GM18508 (cell line): Measurements from ENCODE around the gene PTGR2.
"Not testable (repeated sequence)": the region's sequence is repeated elsewhere in the genome, so short reads cannot be mapped to it uniquely, and the experiment has no call there.

Source experiments
- ATAC-seq: cut with Tn5 transposase; IDR thresholded peaks from one replicate; pipeline ENCODE4 v1.9.1; 2021; ENCODE audit warnings: moderate number of reproducible peaks; ENCODE audit not compliant: insufficient read depth, unreplicated experiment

Gene PTGR2

DNA sequence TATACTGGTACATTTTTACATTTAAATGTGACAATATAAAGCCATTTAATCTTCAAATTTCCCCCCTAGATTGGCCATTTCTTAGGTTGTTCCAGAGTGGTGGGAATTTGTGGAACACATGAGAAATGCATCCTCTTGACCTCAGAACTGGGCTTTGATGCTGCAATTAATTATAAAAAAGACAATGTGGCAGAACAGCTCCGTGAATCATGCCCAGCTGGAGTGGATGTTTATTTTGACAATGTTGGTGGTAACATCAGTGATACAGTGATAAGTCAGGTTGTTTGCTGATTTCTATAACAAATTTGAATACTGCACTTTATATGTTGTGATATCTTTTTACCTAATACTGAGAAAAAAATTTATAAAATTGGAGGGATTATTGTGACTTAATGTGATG, 27.4 kb downstream of the PTGR2 start:
- ATAC-seq, result no peak

DNA sequence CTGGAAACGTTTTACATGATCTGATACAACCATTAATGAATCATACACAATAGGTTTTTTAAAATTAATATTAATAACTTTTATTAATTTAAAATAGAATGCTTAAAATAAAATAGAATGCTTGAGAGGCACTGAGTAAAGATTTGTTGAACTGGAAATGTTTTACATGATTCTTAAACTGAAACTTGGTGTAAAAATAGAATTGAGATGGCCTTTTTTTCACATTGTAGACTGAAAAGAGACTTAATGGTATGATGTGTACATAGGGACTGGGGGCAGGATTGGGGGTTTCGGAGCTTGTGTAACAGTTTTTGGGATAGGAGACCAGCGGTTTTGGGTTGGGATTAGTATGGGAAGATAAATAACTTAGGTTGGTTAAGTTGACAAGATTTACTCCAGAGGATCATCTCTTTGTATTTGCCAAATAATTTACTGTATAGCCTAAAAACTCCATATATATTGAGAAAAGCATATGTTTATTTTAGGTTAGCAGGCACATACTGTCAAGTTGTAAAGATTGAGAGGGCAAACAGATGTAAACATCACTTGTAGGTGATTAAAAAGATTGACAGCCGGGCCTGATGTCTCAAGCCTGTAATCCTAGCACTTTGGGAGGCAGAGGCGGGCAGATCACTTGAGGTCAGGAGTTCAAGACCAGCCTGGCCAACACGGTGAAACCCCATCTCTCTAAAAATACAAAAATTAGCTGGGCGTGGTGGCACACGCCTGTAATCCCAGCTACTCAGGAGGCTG, 33.0 kb downstream of the PTGR2 start:
- ATAC-seq, result no peak

DNA sequence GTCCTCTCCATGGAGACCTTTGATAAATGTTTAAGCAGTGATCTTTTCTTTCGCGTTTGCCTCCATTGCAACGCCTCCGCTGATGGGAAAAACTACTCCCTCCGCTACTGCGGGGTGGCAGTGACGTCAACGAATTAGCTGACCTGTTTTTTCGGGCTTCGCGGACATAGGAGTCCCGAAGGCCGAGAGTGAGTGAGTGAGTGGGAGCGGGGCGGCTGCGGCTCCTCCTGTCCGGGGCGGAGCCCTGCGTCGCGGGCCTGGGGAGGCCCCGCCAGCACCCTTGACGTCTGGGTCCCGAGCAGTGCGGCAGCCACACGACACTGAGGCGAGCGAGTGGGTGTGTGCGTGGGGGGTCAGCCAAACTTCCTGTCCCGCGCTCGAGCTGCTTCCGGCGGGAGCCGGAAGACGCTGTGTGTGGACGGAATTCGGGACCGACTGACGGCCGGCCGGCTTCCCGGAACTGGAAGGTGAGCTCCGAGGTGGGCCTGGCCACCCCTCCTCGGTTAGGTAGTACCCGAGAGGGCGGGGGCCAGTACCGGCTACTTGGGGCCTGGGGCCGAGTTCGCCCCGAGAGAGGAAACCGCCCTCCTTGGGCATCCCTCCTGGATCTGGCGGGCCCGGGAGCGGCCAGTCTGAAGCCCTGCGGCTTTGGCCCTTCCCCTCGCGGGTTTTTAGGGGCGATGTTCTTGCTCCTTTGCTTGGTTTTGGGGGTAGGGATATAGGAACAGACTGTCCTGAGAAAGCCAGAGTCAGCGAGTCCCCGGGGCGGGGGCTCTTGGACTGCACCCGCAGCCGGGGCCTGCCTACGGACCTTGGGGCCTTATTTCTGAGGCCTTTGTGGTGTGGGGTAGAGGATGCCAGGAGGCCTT, 35.1 kb downstream of the PTGR2 start, which contains the start of gene ZNF410:
Gene ZNF410, plus strand, starts transcription at position 411 of the 869 bp plus-strand sequence. CDS start 5,317 bp downstream, outside the sequence.
- ATAC-seq, result peak; percentile 53

DNA sequence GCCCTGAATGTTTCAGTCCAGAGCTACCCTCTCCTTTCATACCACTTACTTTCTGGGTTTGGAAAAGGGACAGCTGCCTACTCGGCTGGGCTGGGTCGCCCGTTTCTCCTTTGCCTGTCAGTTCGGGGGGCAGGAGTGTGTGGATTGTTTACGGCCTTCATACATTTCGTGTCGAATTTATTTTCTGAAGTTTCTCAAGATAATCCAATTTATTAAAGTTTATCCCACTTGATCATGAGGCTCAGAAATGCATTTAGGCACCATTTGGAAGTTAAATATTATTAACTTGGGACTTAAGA, 35.6 kb downstream of the PTGR2 start:
- ATAC-seq, result no peak

DNA sequence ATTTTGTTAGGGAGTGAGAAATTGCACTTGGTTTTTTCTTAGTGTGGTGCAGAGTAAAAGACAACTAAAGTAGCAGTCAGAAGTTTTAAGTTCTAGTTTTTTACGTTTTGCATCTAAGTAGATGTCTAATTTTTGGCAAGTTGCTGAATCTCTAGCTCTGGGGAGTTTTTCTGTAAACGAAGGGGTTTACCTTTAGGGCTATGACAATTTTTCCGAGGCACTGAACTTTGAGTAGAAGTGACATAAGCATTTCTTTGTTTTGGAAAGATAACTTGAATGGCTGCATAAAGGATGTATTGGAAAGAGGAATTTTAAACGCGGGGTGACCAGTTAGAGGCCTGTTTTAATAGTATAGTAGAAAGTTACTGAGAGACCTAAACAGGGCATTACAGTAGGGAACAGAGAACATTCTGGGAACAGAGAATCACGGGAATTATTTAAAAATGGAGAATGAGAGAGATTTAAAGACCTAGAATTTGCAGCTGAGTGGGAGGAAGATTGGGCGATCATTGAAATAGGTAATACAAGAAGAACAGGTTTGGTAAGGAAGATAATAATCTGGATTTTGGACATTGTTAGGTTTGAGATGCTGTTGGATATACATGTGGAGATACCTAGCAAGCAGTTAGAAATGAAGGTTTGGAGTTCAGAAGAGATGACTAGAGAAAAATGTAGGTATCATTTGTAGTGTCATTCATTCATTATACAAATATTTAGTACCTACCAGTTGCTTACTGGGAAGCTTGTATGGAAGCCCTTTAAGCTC, 36.2 kb downstream of the PTGR2 start:
- ATAC-seq, result no peak

DNA sequence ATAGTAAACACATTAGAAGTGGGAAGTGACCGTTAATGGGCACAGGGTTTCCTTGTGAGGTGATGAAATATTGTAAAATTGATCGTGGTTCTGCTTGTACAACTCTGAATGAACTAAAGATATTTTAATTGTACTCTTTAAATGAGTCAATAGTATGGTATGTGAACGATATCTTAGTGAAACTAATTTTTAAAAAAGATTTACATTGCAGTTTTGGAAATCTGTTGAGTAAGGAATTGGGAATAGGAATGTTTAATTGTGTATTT, 36.8 kb downstream of the PTGR2 start:
- ATAC-seq, result no peak

DNA sequence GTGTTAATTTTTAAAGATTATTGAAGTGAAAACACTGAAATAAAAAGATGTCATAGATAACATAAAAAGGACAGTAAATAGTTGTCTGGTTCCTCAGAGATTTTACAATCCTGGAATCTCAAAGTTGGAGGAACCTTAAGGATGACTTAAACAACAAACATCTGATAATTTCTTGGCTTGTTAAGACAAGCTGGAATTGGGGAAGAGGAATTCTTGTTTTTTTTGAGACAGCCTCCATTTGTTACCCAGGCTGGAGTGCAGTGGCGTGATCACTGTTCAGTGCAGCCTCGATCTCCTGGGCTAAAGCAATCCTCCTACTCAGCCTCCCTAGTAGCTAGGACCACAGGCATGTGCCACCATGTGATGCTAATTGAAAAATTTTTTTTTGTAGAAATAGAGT, 37.3 kb downstream of the PTGR2 start:
- ATAC-seq, result no peak

DNA sequence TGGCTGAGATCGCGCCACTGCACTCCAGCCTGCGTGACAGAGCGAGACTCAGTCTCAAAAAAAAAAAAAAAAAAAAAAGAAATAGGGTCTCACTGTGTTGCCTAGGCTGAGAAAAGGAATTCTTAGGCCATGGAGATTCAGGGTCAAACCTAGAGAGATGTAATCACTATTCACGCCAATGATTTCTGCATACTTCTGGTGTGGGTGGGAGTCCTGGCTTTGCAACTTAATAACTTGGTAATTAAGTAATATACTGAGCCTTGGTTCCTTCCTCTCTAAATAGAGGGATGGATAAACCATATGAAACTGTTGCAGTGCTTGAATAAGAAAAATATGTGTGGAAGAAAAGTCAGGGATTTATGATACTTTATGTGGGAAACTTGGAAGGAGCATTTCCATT, 37.7 kb downstream of the PTGR2 start:
- ATAC-seq, result no peak

DNA sequence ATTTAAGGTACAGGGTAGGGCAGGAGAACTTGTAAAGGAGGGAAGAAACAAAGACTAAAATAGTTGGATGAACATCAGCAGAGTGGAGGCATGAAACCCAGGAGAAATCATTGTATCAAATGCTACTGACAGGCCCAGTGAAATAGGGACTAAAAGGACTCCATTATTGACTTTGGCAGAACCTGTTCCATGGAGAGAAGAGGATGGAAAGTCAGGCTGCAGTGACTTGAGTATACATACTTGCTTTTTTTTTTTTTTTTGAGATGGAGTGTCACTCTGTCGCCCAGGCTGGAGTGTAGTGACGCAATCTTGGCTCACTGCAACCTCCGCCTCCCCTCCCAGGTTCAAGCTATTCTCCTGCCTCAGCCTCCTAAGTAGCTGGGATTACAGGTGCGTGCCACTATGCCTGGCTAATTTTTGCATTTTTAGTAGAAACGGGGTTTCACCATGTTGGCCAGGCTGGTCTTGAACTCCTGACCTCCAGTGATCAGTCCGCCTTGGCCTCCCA, 42.6 kb downstream of the PTGR2 start:
- ATAC-seq, result not testable (repeated sequence)

DNA sequence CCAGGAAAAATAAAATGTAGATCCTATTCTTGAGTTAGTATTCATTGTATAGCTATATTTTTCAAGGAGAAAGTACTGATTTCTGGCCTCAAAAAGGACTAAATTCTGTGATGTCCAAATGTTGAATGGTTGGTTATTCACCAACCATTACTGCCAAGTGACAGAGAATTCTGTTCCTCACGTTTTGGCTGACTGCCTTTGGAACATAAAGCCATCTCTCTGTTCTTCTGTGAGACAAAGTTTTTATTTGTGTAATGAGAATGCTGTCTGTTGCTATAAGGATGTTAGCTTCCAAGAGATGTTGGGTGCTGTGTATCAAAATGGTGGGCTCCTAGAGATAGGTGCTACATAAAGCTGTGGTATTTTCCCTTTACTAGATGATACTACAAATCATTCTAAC, 44.3 kb downstream of the PTGR2 start:
- no peak for ATAC-seq

DNA sequence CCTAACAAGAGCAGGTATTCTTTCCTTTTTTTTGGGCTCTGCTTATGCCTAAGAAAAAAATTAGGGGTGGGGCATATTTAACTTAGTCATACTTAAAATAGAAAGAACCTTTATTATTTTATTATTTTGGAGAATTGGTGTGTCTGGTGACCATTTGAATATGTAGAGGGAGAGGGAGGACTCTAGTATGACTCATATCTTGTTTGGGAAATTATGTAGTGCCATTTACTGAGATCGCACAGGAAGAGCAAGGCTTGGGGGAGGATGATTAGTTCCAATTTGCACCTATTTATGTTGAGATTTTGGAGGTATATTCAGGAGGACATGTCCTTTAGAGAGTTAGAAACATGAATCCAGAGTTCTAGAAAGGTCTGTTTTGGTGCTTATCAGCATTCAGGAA, 44.9 kb downstream of the PTGR2 start:
- ATAC-seq, result no peak

DNA sequence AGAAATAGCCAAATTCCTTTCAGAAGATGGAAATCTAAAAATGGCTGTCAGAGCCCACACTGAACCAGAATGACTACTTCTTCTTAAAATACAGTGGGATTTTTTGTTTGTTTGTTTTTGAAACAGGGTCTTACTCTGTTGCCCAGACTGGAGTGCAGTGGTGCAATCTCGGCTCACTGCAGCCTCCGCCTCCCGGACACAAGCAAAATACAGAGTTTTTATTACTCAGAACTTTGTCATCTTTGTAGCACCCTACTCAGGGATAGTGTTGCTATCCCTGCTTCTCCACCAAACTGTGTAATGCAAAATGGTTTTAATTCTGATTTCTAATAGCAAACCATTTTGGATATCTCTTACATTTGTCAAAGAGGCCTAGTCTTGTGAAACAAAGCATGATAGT, 51.4 kb downstream of the PTGR2 start:
- ATAC-seq, result no peak

DNA sequence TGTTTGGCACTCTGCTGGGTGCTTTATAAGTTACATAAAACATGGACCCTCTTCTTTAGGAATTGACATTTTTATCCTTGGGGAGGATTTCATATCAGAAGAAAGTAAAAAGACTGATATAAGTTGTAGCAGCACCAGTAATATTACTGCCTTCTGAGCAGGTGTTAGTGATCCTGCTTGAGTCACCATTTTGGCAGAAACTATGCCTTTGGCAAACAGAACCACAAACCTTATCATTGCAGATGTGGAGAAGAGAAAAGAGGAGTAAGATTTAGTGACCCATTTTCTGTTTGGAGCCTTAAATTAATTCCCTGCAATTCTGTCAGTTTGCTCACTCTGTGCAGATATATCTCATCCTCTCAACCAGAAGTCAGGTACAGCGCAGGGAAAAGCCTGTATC, 58.0 kb downstream of the PTGR2 start:
- no peak for ATAC-seq

DNA sequence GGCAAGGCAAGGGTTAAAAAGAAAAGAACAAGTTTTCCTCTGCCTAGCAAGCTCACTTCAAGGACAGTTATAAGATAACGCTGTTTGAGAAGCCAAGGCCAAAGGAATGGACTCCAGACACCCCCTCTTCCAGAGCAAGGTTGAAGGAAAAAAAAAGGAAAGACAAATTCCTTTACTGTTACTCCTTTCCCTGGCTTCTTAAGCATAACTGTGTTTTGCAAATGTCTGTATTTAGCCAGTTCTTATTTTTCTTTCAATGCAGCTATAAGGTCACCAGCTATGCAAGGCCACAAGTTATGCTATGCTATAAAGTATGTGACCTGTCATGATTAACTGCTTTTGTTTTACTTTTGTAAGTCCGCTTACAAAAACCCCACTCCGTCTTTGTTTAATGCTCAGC, 61.6 kb downstream of the PTGR2 start:
- ATAC-seq, result no peak

DNA sequence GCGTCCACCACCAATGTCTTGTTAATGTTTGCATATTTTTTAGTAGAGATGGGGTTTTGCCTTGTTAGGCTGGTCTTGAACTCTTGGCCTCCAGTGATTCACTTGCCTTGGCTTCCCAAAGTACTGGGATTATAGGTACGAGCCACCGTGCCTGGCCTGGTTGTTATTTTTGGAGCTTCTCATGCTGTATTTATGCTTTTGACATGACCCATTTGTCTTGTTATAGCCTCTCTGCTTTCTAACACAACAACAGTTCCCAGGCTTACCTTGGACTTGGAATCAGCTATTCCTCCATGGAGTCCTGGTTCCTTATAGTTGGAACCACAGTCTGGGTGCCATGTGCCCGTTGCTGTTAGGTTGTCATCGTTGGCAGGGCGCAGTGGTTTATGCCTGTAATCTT, 64.7 kb downstream of the PTGR2 start:
- ATAC-seq, result no peak

DNA sequence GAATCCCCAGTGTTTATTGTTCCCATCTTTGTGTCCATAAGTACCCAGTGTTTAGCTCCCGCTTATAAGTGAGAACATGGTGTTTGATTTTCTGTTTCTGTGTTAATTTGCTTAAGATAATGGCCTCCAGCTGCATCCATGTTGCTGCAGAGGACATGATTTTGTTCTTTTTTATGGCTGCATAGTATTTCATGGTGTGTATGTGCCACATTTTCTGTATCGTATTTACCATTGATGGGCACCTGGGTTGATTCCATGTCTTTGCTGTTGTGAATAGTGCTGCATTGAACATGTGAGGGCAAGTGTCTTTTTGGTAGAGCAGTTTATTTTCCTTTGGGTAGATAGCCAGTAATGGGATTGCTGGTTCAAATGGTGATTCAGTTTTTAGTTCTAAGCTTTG, 67.8 kb downstream of the PTGR2 start:
- ATAC-seq, result not testable (repeated sequence)

DNA sequence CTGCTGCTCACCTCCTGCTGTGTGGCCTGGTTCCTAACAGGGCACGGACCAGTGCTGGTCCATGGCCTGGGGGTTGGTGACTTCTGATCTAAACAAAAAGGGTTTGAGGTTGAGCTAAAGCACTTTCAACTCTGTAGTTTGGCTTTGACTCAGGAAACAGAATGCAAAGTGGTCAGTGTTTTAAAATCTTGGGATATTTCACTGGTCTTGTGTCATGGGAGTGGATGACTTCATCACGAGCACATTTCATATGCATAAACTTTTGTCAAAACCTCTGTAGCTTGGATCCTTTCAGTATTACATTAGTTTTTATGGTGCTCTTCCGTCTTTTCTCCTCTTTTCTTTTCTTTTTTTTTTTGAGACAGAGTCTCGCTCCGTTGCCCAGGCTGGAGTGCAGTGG, 72.7 kb downstream of the PTGR2 start:
- ATAC-seq, result no peak
